HEK293 (cell line): Measurements from ENCODE around the gene TRIM26.
A peak's percentile ranks its signal among the peaks of the same experiment; 100 is the strongest.

Experiments used
- CTCF ChIA-PET: fragments of 350-600 bp; formaldehyde crosslinking; extraction: SDS; loops from one replicate; lab custom pipeline; 2021; ENCODE audit warnings: antibody characterized with exemption; lab: Yijun Ruan, JAX
- POLR2A ChIA-PET: fragments of 300-600 bp; formaldehyde crosslinking; extraction: SDS; loops from one replicate; lab custom pipeline; 2020; ENCODE audit warnings: antibody characterized with exemption, inconsistent platforms; lab: Yijun Ruan, JAX
- H3K27ac ChIP-seq: fragments of 200-500 bp; sonication (Bioruptor generic); 2 replicates; pipeline ENCODE4 v1.5.1; 2014; ENCODE audit warnings: low read depth, low read length, control low read depth, inconsistent platforms; ENCODE audit errors: extremely low read depth
- H3K36me3 ChIP-seq, 2 experiments: fragments of 200-500 bp in 1 of 2; sonication (Bioruptor generic) in 1 of 2; 1 replicate in 1 of 2; 2 replicates in 1 of 2; pipeline ENCODE4 v1.5.1; 2014 to 2017; ENCODE audit warnings: inconsistent platforms in 2 of 2, low read length in 2 of 2; ENCODE audit not compliant: control insufficient read depth in 2 of 2, insufficient read depth in 1 of 2
- H3K4me1 ChIP-seq: fragments of 200-500 bp; sonication (Bioruptor generic); 2 replicates; pipeline ENCODE4 v1.5.1; 2014; ENCODE audit warnings: mild to moderate bottlenecking, low read length, inconsistent platforms; ENCODE audit not compliant: control insufficient read depth, insufficient read depth
- H3K4me3 ChIP-seq: 2 replicates; pipeline ENCODE4 v1.5.1; 2011; ENCODE audit warnings: low read depth, mild to moderate bottlenecking, control low read depth, low read length, moderate library complexity
- H3K9me3 ChIP-seq: fragments of 200-500 bp; sonication (Bioruptor generic); 2 replicates; pipeline ENCODE4 v1.5.1; 2014; ENCODE audit warnings: low read depth, low read length, inconsistent platforms; ENCODE audit not compliant: control insufficient read depth, insufficient read depth
- GLI4 ChIP-seq: fragments of 450-650 bp; formaldehyde crosslinking; IDR thresholded peaks from 2 replicates; pipeline ENCODE4 v1.5.1; 2016; ENCODE audit warnings: missing biosample characterization, missing genetic modification characterization
- MZF1 ChIP-seq: fragments of 450-650 bp; formaldehyde crosslinking; IDR thresholded peaks from 2 replicates; pipeline ENCODE4 v1.5.1; 2017; ENCODE audit warnings: missing biosample characterization, missing genetic modification characterization, borderline replicate concordance
- SALL2 ChIP-seq: fragments of 450-650 bp; formaldehyde crosslinking; IDR thresholded peaks from 2 replicates; pipeline ENCODE4 v1.5.0; 2017; ENCODE audit warnings: missing biosample characterization, mild to moderate bottlenecking, missing genetic modification characterization, borderline replicate concordance
- ZEB2 ChIP-seq: fragments of 450-650 bp; formaldehyde crosslinking; IDR thresholded peaks from 2 replicates; pipeline ENCODE4 v1.5.1; 2016; ENCODE audit warnings: missing biosample characterization, missing genetic modification characterization
- ZFHX2 ChIP-seq: fragments of 450-650 bp; formaldehyde crosslinking; conservative IDR thresholded peaks from 2 replicates; pipeline ENCODE4 v1.5.1; 2016; ENCODE audit warnings: missing biosample characterization, missing genetic modification characterization
- ZNF114 ChIP-seq: fragments of 450-650 bp; formaldehyde crosslinking; IDR thresholded peaks from 2 replicates; pipeline ENCODE4 v1.5.0; 2017; ENCODE audit warnings: missing biosample characterization, missing genetic modification characterization
- ZNF211 ChIP-seq: fragments of 450-650 bp; formaldehyde crosslinking; IDR thresholded peaks from 2 replicates; pipeline ENCODE4 v1.5.1; 2016; ENCODE audit warnings: low read depth, missing biosample characterization, missing genetic modification characterization
- ZNF513 ChIP-seq: fragments of 450-650 bp; IDR thresholded peaks from 2 replicates; pipeline ENCODE4 v1.5.1; 2018; ENCODE audit warnings: missing biosample characterization, missing genetic modification characterization
- ZNF530 ChIP-seq: fragments of 450-650 bp; formaldehyde crosslinking; IDR thresholded peaks from 2 replicates; pipeline ENCODE4 v1.5.1; 2016; ENCODE audit warnings: low read depth, missing biosample characterization, missing genetic modification characterization
- ZNF544 ChIP-seq: fragments of 450-650 bp; formaldehyde crosslinking; IDR thresholded peaks from 2 replicates; pipeline ENCODE4 v1.5.0; 2017; ENCODE audit warnings: missing biosample characterization, missing genetic modification characterization
- ZNF585B ChIP-seq: fragments of 450-650 bp; formaldehyde crosslinking; IDR thresholded peaks from 2 replicates; pipeline ENCODE4 v1.5.1; 2016; ENCODE audit warnings: missing biosample characterization, missing genetic modification characterization
- ZNF623 ChIP-seq: fragments of 450-650 bp; formaldehyde crosslinking; IDR thresholded peaks from 2 replicates; pipeline ENCODE4 v1.5.1; 2016; ENCODE audit warnings: missing biosample characterization, missing genetic modification characterization
- ZNF654 ChIP-seq: fragments of 450-650 bp; formaldehyde crosslinking; IDR thresholded peaks from 2 replicates; pipeline ENCODE4 v1.5.1; 2016; ENCODE audit warnings: low read depth, missing biosample characterization, missing genetic modification characterization
- ZNF664 ChIP-seq: fragments of 450-650 bp; formaldehyde crosslinking; IDR thresholded peaks from 2 replicates; pipeline ENCODE4 v1.5.1; 2016; ENCODE audit warnings: missing biosample characterization, missing genetic modification characterization
- ZNF747 ChIP-seq: fragments of 450-650 bp; formaldehyde crosslinking; IDR thresholded peaks from 2 replicates; pipeline ENCODE4 v1.5.1; 2016; ENCODE audit warnings: missing biosample characterization, missing genetic modification characterization
- ZNF830 ChIP-seq: fragments of 450-650 bp; IDR thresholded peaks from 2 replicates; pipeline ENCODE4 v1.5.0; 2018; ENCODE audit warnings: missing biosample characterization, missing genetic modification characterization, low read depth, mild to moderate bottlenecking, moderate library complexity
- TF ChIP-seq, protein P1 (sequence below): fragments of 450-650 bp; formaldehyde crosslinking; IDR thresholded peaks from 2 replicates; pipeline ENCODE4 v1.5.1; 2017; ENCODE audit warnings: missing biosample characterization, missing genetic modification characterization
- TF ChIP-seq, protein P2 (sequence below): fragments of 450-650 bp; formaldehyde crosslinking; IDR thresholded peaks from 2 replicates; pipeline ENCODE4 v1.5.1; 2016; ENCODE audit warnings: missing biosample characterization, missing genetic modification characterization, borderline replicate concordance

TRIM26 gene

DNA sequence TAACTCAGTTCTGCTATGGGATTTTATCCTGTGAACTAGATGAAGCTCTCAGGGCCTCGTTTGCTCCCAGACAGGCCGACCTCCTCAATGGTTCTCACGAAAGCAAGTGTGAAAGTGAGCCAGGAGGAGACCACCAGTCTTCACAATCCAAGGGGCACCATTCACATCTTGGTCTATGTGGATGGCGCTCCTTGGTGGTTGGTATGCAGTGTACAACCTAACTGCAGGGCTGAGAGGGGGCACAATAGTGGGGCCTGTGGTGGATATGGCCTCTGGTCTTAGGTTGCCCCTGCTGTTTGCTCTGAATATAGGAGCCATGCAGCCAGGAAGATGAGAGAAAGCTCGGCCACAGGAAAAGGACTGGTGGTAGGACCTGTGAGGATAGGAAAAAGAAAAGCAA, 24.7 kb downstream of the TRIM26 start:
- Histone ChIP-seq H3K4me3 (no peak overlapping the region), H3K9me3 (no peaks in the 10 kb centered on the region), H3K4me1 (no peaks in the 10 kb centered on the region), H3K27ac (no peak overlapping the region), H3K36me3 (peaks cover 18 to 79% of the 10 kb centered on the region in 2 experiments)
- POLR2A ChIA-PET = no interaction called here
- CTCF ChIA-PET = interaction anchor here (1.7 kb wide), 1 partner anchor 535 kb away, joined by 3 read pairs; no protein-coding TSS in a partner anchor
- TF ChIP-seq ZNF544 (tag by site-specific recombination) (no peak), ZEB2 (tag by site-specific recombination) (no peak), MZF1 (tag by site-specific recombination) (no peak), ZNF830 (tag by site-specific recombination) (no peak), ZNF585B (tag by site-specific recombination) (no peak), ZNF211 (tag by site-specific recombination) (no peak), ZNF114 (tag by site-specific recombination) (no peak), GLI4 (tag by site-specific recombination) (no peak), ZNF654 (tag by site-specific recombination) (no peak), ZNF747 (tag by site-specific recombination) (no peak)

- Histone ChIP-seq H3K4me1 (no peaks in the 10 kb centered on the region), H3K9me3 (no peaks in the 10 kb centered on the region), H3K36me3 (peaks cover 12 to 60% of the 10 kb centered on the region in 2 experiments), H3K27ac (no peak overlapping the region)
- TF ChIP-seq ZNF530 (tag by site-specific recombination) (no peak), ZNF513 (tag by site-specific recombination) (peak; percentile 97), ZNF623 (tag by site-specific recombination) (no peak), ZFHX2 (tag by site-specific recombination) (0 out of 2 replicates have a peak, but pooled peaks have one; percentile 28), SALL2 (tag by site-specific recombination) (no peak), ZNF664 (tag by site-specific recombination) (no peak)
- TF ChIP-seq, protein P1, sequence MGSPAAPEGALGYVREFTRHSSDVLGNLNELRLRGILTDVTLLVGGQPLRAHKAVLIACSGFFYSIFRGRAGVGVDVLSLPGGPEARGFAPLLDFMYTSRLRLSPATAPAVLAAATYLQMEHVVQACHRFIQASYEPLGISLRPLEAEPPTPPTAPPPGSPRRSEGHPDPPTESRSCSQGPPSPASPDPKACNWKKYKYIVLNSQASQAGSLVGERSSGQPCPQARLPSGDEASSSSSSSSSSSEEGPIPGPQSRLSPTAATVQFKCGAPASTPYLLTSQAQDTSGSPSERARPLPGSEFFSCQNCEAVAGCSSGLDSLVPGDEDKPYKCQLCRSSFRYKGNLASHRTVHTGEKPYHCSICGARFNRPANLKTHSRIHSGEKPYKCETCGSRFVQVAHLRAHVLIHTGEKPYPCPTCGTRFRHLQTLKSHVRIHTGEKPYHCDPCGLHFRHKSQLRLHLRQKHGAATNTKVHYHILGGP (tag by site-specific recombination) = no peak
- TF ChIP-seq, protein P2, sequence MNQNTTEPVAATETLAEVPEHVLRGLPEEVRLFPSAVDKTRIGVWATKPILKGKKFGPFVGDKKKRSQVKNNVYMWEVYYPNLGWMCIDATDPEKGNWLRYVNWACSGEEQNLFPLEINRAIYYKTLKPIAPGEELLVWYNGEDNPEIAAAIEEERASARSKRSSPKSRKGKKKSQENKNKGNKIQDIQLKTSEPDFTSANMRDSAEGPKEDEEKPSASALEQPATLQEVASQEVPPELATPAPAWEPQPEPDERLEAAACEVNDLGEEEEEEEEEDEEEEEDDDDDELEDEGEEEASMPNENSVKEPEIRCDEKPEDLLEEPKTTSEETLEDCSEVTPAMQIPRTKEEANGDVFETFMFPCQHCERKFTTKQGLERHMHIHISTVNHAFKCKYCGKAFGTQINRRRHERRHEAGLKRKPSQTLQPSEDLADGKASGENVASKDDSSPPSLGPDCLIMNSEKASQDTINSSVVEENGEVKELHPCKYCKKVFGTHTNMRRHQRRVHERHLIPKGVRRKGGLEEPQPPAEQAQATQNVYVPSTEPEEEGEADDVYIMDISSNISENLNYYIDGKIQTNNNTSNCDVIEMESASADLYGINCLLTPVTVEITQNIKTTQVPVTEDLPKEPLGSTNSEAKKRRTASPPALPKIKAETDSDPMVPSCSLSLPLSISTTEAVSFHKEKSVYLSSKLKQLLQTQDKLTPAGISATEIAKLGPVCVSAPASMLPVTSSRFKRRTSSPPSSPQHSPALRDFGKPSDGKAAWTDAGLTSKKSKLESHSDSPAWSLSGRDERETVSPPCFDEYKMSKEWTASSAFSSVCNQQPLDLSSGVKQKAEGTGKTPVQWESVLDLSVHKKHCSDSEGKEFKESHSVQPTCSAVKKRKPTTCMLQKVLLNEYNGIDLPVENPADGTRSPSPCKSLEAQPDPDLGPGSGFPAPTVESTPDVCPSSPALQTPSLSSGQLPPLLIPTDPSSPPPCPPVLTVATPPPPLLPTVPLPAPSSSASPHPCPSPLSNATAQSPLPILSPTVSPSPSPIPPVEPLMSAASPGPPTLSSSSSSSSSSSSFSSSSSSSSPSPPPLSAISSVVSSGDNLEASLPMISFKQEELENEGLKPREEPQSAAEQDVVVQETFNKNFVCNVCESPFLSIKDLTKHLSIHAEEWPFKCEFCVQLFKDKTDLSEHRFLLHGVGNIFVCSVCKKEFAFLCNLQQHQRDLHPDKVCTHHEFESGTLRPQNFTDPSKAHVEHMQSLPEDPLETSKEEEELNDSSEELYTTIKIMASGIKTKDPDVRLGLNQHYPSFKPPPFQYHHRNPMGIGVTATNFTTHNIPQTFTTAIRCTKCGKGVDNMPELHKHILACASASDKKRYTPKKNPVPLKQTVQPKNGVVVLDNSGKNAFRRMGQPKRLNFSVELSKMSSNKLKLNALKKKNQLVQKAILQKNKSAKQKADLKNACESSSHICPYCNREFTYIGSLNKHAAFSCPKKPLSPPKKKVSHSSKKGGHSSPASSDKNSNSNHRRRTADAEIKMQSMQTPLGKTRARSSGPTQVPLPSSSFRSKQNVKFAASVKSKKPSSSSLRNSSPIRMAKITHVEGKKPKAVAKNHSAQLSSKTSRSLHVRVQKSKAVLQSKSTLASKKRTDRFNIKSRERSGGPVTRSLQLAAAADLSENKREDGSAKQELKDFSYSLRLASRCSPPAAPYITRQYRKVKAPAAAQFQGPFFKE (tag by site-specific recombination) = no peak
- TF ChIP-seq, all 188 proteins: peak for 2
- H3K4me3 ChIP-seq = no peak overlapping the region
- CTCF ChIA-PET = interaction anchor here (0.7 kb wide), 1 partner anchor 89 kb away, joined by 4 read pairs; no protein-coding TSS in a partner anchor
- POLR2A ChIA-PET = no interaction called here
Measured at GRCh38 chr6:30185846-30186484, 27.2 kb downstream of the TRIM26 start.
